ENCODE data around the gene PPP2R5C. TPM values are rescaled to one million over a fixed set of nuclear protein-coding genes. Genes with fewer than 3 reads are reported as not detected.
A peak's percentile ranks its signal among the peaks of the same experiment; 100 is the strongest.

PPP2R5C gene
- total RNA-seq, 3 donors from 2014 or later: 160 to 180 (median 173) TPM

DNA sequence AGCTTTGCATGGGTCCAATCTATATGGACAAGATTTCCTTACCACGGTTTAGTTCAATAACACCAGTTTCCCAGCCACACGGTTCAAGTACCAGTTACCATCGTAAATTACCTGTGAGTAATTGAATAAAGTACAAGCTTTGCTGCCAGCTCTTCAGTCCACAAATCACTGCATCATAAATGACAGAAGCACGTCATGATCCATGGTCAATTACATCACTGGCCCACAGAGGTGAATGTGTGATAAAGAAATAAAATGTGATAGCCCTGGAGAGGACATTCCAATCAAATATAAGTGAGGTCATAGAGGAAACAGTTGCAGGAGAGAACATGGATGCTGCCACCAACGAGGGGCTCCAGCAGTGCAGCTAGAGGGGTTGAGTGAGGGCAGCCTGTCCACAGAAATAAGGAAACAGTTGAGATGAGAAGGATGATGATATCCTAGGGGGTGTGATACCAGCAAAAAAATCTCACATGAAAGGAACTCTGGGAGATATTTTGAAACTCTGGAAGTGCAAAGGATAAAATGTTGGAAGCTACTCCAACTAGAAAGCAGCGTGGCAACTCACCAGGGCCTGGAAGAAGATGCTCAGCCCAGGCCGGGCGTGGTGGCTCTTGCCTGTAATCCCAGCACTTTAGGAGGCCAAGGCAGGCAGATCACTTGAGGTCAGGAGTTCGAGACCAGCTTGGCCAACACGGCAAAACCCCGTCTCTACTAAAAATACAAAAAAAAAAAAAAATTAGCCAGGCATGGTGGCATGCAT is 197.1 kb downstream of the PPP2R5C start:
- H3K4me3 Mint-ChIP-seq: no peak overlapping the region
- no peak for DNase-seq
- no peak for ATAC-seq
- H3K9me3 Mint-ChIP-seq: no peaks in the 10 kb centered on the region
- no peaks in the 10 kb centered on the region for H3K36me3 Mint-ChIP-seq (ENCODE audit: insufficient read depth)
- no peaks in the 10 kb centered on the region for H3K27me3 Mint-ChIP-seq (ENCODE audit: low read depth)
- peaks cover 9% of the 10 kb centered on the region for H3K4me1 Mint-ChIP-seq (ENCODE audit: low read depth)

DNA sequence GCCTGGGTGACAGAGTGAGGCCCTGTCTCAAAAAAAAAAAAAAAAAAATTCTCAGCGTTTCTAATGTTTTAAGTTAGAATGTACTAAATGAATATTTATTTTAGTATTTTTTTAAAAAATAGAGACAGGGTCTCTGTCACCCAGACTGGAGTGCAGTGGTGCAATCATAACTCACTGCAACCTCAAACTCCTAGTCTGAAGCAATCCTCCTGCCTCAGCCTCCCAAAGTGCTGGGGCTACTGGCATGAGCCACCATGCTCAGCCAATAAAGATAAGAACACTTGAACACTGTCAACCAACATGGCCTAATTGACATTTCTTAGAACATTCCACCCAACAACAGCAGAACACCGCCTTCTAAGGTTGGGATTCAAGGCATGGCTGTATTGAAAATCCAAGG is 197.8 kb downstream of the PPP2R5C start:
- Mint-ChIP-seq H3K27me3 (ENCODE audit: low read depth) (no peaks in the 10 kb centered on the region), H3K4me3 (no peak overlapping the region), H3K9me3 (no peaks in the 10 kb centered on the region), H3K36me3 (ENCODE audit: insufficient read depth) (no peaks in the 10 kb centered on the region), H3K4me1 (ENCODE audit: low read depth) (peaks cover 13% of the 10 kb centered on the region)
- no peak for ATAC-seq
- no peak for DNase-seq

DNA sequence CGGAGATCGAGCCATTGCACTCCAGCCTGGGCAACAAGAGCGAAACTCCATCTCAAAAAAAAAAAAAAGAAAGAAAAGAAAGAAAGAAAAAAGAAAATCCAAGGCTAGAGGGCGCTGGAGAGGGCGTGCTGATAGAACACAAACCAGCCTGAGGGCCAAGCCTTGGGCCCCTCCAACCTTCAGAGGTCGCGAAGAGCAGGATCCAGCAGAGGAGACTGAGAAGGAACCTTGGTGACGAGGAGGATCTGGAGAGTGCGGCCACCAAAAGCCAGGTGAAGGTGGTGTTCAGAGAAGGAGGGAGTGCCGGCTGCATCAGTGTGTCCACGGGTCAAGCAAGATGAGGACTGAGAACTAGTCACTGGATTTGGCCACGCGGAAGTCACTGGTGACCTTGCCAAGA is 198.7 kb downstream of the PPP2R5C start:
- H3K4me3 Mint-ChIP-seq: no peak overlapping the region
- ATAC-seq (no peak), DNase-seq (no peak)
- H3K9me3 Mint-ChIP-seq: no peaks in the 10 kb centered on the region
- H3K4me1 Mint-ChIP-seq (ENCODE audit: low read depth): peaks cover 13% of the 10 kb centered on the region
- no peaks in the 10 kb centered on the region for H3K27me3 Mint-ChIP-seq (ENCODE audit: low read depth)
- H3K36me3 Mint-ChIP-seq (ENCODE audit: insufficient read depth): no peaks in the 10 kb centered on the region

DNA sequence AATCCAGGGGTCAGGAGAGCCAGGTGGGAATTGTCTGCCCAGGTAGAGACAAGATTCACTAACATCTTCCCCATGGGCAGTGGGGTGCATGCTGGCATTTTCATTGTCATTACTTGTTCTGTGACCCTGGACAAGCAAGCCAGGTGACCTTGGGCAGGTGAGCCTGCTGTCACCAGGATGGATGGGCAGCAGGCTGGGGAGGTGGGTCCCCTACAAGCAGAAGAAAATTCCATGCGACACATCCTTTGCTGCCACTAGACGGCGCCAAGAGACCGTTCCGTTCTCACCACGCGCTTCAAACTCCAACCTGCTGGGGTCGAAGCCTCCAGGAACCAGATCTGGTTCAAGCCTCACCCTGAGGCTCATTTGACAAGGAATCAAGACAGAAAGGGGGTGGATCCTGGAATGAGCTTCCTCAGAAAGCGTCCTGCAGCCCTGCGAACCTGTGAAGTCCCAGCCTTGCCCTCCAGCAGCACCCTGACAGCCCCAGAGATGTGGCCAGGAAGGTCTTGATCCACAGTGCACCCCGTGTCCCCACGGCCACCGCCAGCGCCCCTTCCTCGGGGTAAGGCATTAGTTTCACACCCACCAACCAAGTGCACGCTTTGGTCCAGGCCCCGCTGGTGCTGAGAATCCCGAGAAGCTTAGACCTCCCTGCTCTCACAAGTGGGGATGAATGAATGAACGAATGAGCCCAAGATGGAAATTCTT is 199.7 kb downstream of the PPP2R5C start:
- Mint-ChIP-seq H3K4me1 (ENCODE audit: low read depth) (peaks cover 18% of the 10 kb centered on the region), H3K36me3 (ENCODE audit: insufficient read depth) (no peaks in the 10 kb centered on the region), H3K9me3 (no peaks in the 10 kb centered on the region), H3K27me3 (ENCODE audit: low read depth) (no peaks in the 10 kb centered on the region), H3K4me3 (no peak overlapping the region)
- ATAC-seq (peak; percentile 15 to 35), DNase-seq (peak; percentile 68)

DNA sequence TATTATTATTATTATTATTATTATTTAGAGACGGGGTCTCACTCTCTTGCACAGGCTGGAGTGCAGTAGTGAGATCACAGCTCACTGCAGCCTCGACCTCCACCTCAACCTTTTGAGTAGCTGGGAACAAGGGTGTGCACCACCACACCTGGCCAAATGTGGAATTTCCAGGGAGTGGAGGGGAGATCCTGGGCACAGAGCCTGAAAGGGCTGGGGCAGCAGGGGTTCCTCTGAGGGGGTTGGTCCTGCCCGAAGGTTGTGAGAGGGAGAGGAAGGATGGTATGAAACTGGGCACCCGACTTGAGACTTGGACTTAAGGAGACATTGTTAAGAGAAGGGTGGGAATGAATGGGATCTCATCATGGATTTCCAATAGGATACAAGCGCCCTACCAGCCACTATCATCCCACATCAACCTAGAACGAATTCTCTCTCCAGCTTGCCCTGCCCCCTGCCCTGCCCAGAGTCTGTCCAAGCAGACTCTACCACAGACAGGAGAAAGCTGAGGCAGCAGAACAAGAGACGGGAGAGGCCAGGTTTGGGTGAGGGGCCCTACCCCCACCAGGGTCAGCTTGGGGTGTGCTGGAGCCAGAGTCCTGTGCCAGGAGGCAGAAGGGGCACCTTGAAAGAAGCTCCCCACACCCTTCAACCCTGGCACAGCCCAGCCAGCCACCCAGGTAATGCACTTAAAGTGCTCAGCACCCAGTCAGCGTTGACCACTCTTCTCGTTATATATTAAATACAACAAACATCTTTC is 200.4 kb downstream of the PPP2R5C start:
- Mint-ChIP-seq H3K36me3 (ENCODE audit: insufficient read depth) (no peaks in the 10 kb centered on the region), H3K4me1 (ENCODE audit: low read depth) (peaks cover 22% of the 10 kb centered on the region), H3K27me3 (ENCODE audit: low read depth) (no peaks in the 10 kb centered on the region), H3K9me3 (no peaks in the 10 kb centered on the region), H3K4me3 (no peak overlapping the region)
- ATAC-seq: no peak
- DNase-seq: no peak

DNA sequence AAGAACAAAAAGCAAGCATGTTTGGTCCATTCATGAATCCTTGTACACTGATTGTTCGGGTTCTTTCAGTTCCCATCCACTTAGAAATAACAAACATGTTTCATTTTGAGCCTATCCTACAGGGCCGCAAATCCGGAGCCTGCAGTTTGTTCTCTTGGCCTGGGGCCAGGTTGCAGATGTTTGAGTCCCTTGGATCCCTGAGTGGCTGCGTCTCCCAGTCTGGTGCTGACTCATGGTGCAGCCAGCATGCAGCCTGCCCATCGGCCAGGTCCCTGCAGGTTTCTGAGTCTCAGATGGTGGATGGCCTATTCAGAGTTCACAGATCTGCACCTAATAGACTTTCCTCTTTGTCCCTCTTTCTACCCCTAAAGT is 201.0 kb downstream of the PPP2R5C start:
- no peaks in the 10 kb centered on the region for H3K9me3 Mint-ChIP-seq
- no peaks in the 10 kb centered on the region for H3K36me3 Mint-ChIP-seq (ENCODE audit: insufficient read depth)
- no peak overlapping the region for H3K4me3 Mint-ChIP-seq

DNA sequence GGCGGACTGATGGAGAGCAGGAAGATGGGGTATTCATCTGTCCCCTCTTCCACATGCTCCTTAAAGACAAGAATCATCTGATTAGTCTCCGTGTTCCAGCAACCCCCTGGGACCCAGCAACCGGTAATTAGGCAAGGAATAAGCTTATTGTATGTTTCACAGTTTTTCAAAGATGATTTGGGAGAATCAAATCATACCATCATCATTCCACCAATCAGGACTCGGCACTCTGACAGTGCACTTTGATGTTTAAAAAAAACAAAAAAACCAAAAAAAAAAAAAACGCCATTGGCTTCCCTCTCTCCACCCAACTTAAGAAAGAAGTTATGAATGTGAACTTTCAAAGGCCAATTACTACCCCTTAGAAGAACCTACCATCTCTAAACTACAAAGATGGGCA is 201.5 kb downstream of the PPP2R5C start:
- H3K4me3 Mint-ChIP-seq: no peak overlapping the region
- peaks cover 3% of the 10 kb centered on the region for H3K36me3 Mint-ChIP-seq (ENCODE audit: insufficient read depth)
- DNase-seq (no peak), ATAC-seq (no peak)
- H3K9me3 Mint-ChIP-seq: no peaks in the 10 kb centered on the region
- H3K4me1 Mint-ChIP-seq (ENCODE audit: low read depth): peaks cover 30% of the 10 kb centered on the region
- no peaks in the 10 kb centered on the region for H3K27me3 Mint-ChIP-seq (ENCODE audit: low read depth)

More for the DNA sequence above, 201.0 kb downstream of the PPP2R5C start:
- ATAC-seq (no peak), DNase-seq (no peak)
- Mint-ChIP-seq H3K4me1 (ENCODE audit: low read depth) (peaks cover 24% of the 10 kb centered on the region), H3K27me3 (ENCODE audit: low read depth) (no peaks in the 10 kb centered on the region)

DNA sequence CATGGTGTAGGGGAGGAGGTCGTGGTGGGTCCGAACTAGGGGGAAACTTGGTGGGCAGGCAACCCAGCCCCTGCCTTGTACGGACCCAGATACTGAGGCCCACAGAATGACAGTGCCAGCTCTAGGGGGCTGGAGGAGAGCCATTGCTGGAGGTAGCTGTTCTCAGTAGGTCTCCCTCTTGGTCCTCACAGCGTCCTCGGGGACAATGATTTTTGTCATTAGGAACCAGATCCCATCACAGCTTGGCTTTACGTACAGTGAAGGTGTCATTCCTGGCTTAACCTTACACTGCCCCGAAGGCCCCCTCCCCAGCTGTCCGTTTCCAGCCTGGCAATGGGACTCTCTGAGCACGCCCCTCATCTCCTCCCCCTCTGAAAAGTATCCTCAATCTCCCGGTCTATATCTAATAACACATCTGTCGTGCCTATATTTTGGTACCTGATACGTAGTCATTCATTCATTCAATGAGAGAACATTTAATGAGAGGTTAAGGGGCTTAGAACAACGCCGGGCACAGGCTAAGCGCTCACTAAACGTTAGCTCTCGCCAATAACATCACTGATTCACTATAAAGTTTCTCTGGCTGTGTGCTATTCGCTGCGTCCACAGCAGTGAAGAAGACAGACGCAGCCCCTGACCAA is 202.3 kb downstream of the PPP2R5C start:
- ATAC-seq: no peak
- H3K27me3 Mint-ChIP-seq (ENCODE audit: low read depth): no peaks in the 10 kb centered on the region
- H3K4me1 Mint-ChIP-seq (ENCODE audit: low read depth): peaks cover 32% of the 10 kb centered on the region
- peak overlapping the region; percentile 59 for H3K4me3 Mint-ChIP-seq
- peaks cover 4% of the 10 kb centered on the region for H3K36me3 Mint-ChIP-seq (ENCODE audit: insufficient read depth)
- no peaks in the 10 kb centered on the region for H3K9me3 Mint-ChIP-seq
- DNase-seq: no peak

DNA sequence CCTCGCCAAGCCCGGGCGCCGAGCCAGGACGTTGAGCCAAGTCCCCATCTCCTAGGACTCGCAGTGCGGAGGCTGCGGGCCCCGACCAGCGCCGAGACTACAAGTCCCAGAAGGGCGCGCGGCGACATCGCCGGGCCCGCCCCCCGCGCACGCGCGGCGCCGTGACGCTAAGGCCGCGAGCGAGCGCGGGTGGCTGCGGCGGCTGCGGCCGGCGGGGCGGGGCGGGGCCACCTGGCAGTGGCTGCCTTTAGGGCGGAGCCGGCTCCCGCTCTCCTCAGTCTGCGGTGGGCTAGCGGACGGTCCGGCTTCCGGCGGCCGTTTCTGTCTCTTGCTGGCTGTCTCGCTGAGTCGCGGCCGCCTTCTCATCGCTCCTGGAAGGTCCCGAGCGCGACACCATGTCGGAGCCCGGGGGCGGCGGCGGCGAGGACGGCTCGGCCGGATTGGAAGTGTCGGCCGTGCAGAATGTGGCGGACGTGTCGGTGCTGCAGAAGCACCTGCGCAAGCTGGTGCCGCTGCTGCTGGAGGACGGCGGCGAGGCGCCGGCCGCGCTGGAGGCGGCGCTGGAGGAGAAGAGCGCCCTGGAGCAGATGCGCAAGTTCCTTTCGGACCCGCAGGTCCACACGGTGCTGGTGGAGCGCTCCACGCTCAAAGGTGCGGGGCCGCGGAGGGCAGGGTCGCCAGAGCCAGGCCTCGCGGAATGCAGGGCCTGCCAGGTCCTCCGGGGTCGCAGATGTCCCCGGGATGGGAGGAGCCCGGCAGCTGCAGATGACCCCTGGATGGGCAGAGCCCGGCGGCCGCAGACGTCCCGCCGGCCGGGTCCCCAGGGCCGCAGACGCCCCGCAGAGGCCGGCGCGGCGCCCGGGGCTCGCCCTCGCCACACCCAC is 203.0 kb downstream of the PPP2R5C start, which contains the start of gene DYNC1H1:
Gene DYNC1H1 (plus strand): TSS at position 277 of the 884 bp plus-strand sequence. CDS start 119 bp downstream, at position 396.
- H3K4me3 Mint-ChIP-seq: peak within 1 kb of the TSS; percentile 93
- DNase-seq (peak; percentile 83), ATAC-seq (peak; percentile 87 to 89)
- H3K36me3 Mint-ChIP-seq (ENCODE audit: insufficient read depth): peaks cover 6% of the 10 kb centered on the region
- H3K9me3 Mint-ChIP-seq: no peaks in the 10 kb centered on the region
- H3K4me1 Mint-ChIP-seq (ENCODE audit: low read depth): peaks cover 35% of the 10 kb centered on the region
- no peaks in the 10 kb centered on the region for H3K27me3 Mint-ChIP-seq (ENCODE audit: low read depth)

DNA sequence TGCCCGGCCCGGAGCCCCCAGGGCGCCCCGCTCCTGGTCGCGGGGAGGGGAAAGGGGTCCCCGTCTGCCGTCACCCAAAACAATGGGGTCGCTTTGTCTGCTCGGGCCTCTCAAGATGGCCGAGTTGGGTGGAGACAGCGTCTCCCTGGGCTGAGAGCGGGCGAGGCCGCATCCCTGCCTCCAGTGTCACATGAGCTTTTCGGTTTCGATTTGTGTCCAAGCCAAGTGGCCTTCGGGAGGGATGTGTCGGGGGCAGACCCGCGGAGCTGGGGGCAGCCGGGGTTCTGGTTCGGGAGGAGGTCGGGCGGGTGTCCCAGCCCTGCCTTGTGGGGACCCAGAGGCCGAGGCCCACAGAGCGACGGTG is 203.7 kb downstream of the PPP2R5C start:
- H3K4me1 Mint-ChIP-seq (ENCODE audit: low read depth): peaks cover 40% of the 10 kb centered on the region
- peak; percentile 36 for DNase-seq
- ATAC-seq: peak; percentile 42 to 49
- peak overlapping the region; percentile 88 for H3K4me3 Mint-ChIP-seq
- peaks cover 10% of the 10 kb centered on the region for H3K36me3 Mint-ChIP-seq (ENCODE audit: insufficient read depth)
- no peaks in the 10 kb centered on the region for H3K9me3 Mint-ChIP-seq
- H3K27me3 Mint-ChIP-seq (ENCODE audit: low read depth): no peaks in the 10 kb centered on the region

DNA sequence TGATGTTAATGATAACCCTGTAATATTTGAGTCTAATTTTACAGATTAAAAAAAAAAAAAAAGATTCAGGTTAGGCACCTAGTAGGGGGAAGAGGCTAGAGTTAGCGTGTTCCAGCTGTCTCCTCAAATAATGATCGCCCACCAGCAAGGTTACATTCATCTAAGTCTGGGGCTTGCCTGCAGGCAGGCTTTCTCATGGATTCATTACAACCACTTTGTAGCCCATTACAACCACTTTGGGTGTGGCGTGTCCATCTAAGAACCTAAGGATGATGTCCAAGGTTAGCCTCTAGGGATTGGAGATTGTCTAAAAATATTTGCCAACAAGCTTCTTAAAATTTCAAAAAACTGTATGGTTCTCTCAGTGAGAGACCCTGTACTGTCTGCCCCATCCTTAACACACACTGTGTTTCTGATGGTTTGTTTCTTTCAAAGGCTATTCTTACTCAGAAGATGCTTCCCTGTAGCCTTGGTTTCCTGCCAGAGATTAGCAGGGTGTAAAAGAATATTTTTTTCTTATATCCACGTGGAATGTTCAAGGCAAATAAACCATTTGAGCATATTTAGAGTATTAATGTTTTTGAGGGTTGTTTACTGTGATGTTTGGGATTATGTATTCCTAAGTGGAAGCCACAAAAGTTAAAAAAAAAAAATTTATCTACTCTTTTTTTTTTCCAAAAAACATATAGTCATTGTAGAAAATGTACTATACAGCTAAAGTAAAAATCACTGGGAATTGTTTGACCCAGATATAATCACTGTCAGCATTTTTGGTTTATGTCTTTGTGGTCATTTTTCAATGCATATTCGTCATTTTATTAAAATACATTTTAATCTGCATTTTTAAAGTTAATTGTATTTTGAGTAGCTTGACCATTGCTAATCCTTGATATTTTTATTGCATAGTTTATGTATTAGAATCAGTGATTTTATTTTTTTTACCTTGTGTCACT is 204.5 kb downstream of the PPP2R5C start:
- ATAC-seq (no peak), DNase-seq (no peak)
- H3K9me3 Mint-ChIP-seq: no peaks in the 10 kb centered on the region
- H3K4me3 Mint-ChIP-seq: peak overlapping the region; percentile 88
- H3K36me3 Mint-ChIP-seq (ENCODE audit: insufficient read depth): peaks cover 10% of the 10 kb centered on the region
- H3K27me3 Mint-ChIP-seq (ENCODE audit: low read depth): no peaks in the 10 kb centered on the region
- H3K4me1 Mint-ChIP-seq (ENCODE audit: low read depth): peaks cover 38% of the 10 kb centered on the region

DNA sequence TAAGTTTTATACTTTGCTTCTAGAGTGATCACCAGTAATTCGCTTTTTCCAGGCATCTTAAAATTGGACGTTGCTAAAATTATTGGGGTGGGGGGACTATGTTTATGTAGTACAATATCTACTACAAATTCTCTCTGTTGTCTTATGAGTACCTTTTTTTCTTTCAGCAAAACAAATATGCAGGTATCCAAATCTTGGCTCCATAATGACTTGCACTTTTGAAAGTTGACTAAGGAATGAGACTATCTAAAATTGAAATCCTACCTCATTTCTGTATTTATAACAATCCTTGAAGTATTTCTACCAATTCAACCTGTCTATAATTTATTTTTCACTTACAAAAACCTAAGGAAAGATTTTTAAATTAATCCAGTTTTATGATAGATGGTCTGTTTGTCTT is 205.2 kb downstream of the PPP2R5C start:
- peak overlapping the region; percentile 70 for H3K4me3 Mint-ChIP-seq
- no peaks in the 10 kb centered on the region for H3K27me3 Mint-ChIP-seq (ENCODE audit: low read depth)
- H3K4me1 Mint-ChIP-seq (ENCODE audit: low read depth): peaks cover 37% of the 10 kb centered on the region

More for the DNA sequence above, 205.2 kb downstream of the PPP2R5C start:
- DNase-seq: no peak
- Mint-ChIP-seq H3K9me3 (no peaks in the 10 kb centered on the region), H3K36me3 (ENCODE audit: insufficient read depth) (peaks cover 10% of the 10 kb centered on the region)
- no peak for ATAC-seq
